CD14-positive monocyte (primary cell): ENCODE results near the gene IKBIP. TPM values are rescaled to one million over a fixed set of nuclear protein-coding genes. Genes with fewer than 3 reads are reported as not detected.
A peak's percentile ranks its signal among the peaks of the same experiment; 100 is the strongest.

ENCODE experiments used
- DNase-seq, 3 donors: peaks; one replicate each; pipeline ENCODE4 v3.0.0-alpha.2; 2011 to 2022
- H2AFZ ChIP-seq: 2 replicates; pipeline ENCODE4 v1.6.0; 2012; ENCODE audit warnings: mild to moderate bottlenecking, low read depth, low read length, inconsistent platforms; ENCODE audit not compliant: insufficient read depth, poor library complexity, severe bottlenecking
- H3K27ac ChIP-seq, 2 donors: 1 replicate in 1 of 2; 2 replicates in 1 of 2; pipeline ENCODE4 v1.5.1; 2012 to 2013; ENCODE audit warnings: low read length in 2 of 2, control low read depth in 1 of 2, inconsistent platforms in 1 of 2, low read depth in 1 of 2, mild to moderate bottlenecking in 1 of 2
- H3K27me3 ChIP-seq, 2 donors: one replicate each; pipeline versions ENCODE4 v1.6.0 to v1.6.1; 2011 to 2013; ENCODE audit warnings: low read length in 2 of 2; ENCODE audit not compliant: control insufficient read depth in 2 of 2, insufficient read depth in 2 of 2
- H3K36me3 ChIP-seq, 2 donors: replicated peaks in 1 of 2; 1 replicate in 1 of 2; 2 replicates in 1 of 2; pipeline versions ENCODE4 v1.5.1 to v1.6.1; 2012 to 2013; ENCODE audit warnings: low read length in 2 of 2, control low read depth in 1 of 2, inconsistent platforms in 1 of 2, mild to moderate bottlenecking in 1 of 2; ENCODE audit not compliant: insufficient read depth in 2 of 2, control insufficient read depth in 1 of 2
- H3K4me1 ChIP-seq, 2 donors: 1 replicate in 1 of 2; 2 replicates in 1 of 2; pipeline versions ENCODE4 v1.5.1 to v1.6.1; 2012 to 2013; ENCODE audit warnings: low read length in 2 of 2, control low read depth in 1 of 2, inconsistent platforms in 1 of 2, mild to moderate bottlenecking in 1 of 2, moderate library complexity in 1 of 2; ENCODE audit not compliant: insufficient read depth in 2 of 2, control insufficient read depth in 1 of 2
- H3K4me2 ChIP-seq: replicated peaks from 2 replicates; pipeline ENCODE3; 2012; ENCODE audit warnings: low read length, moderate library complexity, mild to moderate bottlenecking; ENCODE audit not compliant: poor library complexity, severe bottlenecking; ENCODE audit errors: extremely low read depth
- H3K4me3 ChIP-seq, 3 experiments: fragments of 200-600 bp in 1 of 3; sonication (generic) in 1 of 3; replicated peaks in 1 of 3; 1 replicate in 2 of 3; 2 replicates in 1 of 3; pipeline ENCODE4 v1.5.1; 2011 to 2013; ENCODE audit warnings: low read length in 3 of 3, mild to moderate bottlenecking in 3 of 3, control low read depth in 2 of 3, low read depth in 2 of 3, inconsistent platforms in 1 of 3, moderate library complexity in 1 of 3
- H3K79me2 ChIP-seq: 2 replicates; pipeline ENCODE4 v1.6.0; 2012; ENCODE audit warnings: mild to moderate bottlenecking, control low read depth, inconsistent platforms, low read length, moderate library complexity; ENCODE audit not compliant: insufficient read depth
- H3K9ac ChIP-seq: 2 replicates; pipeline ENCODE4 v1.6.0; 2017; ENCODE audit warnings: low read length, mild to moderate bottlenecking; ENCODE audit not compliant: insufficient read depth, poor library complexity, severe bottlenecking
- H3K9me3 ChIP-seq, 2 donors: replicated peaks in 1 of 2; 1 replicate in 1 of 2; 2 replicates in 1 of 2; pipeline versions ENCODE4 v1.5.1 to v1.6.1; 2012 to 2013; ENCODE audit warnings: low read length in 2 of 2, control low read depth in 1 of 2; ENCODE audit not compliant: control insufficient read depth in 1 of 2, insufficient read depth in 1 of 2
- H4K20me1 ChIP-seq: 2 replicates; pipeline ENCODE4 v1.6.0; 2012; ENCODE audit warnings: mild to moderate bottlenecking, low read length, control low read depth, moderate library complexity; ENCODE audit not compliant: insufficient read depth
- H3K27ac Mint-ChIP-seq, 7 donors: one replicate each; pipeline ENCODE4 v1.8.0; 2020; ENCODE audit warnings: mild to moderate bottlenecking in 7 of 7, mixed read lengths in 7 of 7, moderate library complexity in 6 of 7, inconsistent platforms in 2 of 7
- H3K27me3 Mint-ChIP-seq, 3 donors: one replicate each; pipeline ENCODE4 v1.8.0; 2021 to 2022; ENCODE audit warnings: low read depth in 3 of 3, mild to moderate bottlenecking in 3 of 3, mixed read lengths in 3 of 3, moderate library complexity in 3 of 3, inconsistent platforms in 1 of 3
- H3K36me3 Mint-ChIP-seq, 2 donors: one replicate each; pipeline ENCODE4 v1.8.0; 2020; ENCODE audit warnings: mixed read lengths in 2 of 2, inconsistent platforms in 1 of 2, mild to moderate bottlenecking in 1 of 2
- H3K4me1 Mint-ChIP-seq: one replicate; pipeline ENCODE4 v1.8.0; 2020; ENCODE audit warnings: mild to moderate bottlenecking, mixed read lengths
- H3K4me3 Mint-ChIP-seq, 2 donors: one replicate each; pipeline ENCODE4 v1.8.0; 2020; ENCODE audit warnings: mild to moderate bottlenecking in 2 of 2, mixed read lengths in 2 of 2, moderate library complexity in 1 of 2
- H3K9me3 Mint-ChIP-seq, 7 donors: one replicate each; pipeline ENCODE4 v1.8.0; 2020 to 2022; ENCODE audit warnings: mixed read lengths in 7 of 7, mild to moderate bottlenecking in 6 of 7, moderate library complexity in 6 of 7, inconsistent platforms in 2 of 7
- WGBS: methylation state at CpG from one replicate; pipeline ENCODE4 v1.1.5; 2013; ENCODE audit warnings: missing lambda C conversion rate; ENCODE audit not compliant: insufficient coverage; 5-methylcytosine and 5-hydroxymethylcytosine counted together
- intact Hi-C, 2 donors: fragments of 100-400 bp; cut with micrococcal nuclease; formaldehyde crosslinking; loops; one replicate each; pipeline versions ENCODE4 v1.15.0 to v1.15.1; 2023
- polyA plus RNA-seq, 3 donors: library from polyadenylated mRNA; depleted of rRNA in 1 of 3; unstranded in 2 of 3; stranded (reverse) in 1 of 3; fragments of 300-500 nt in 2 of 3; fragments of >200 nt in 1 of 3; fragmentation: Illumina TruSeq in 2 of 3; gene quantifications; 1 replicate in 2 of 3; 2 replicates in 1 of 3; pipeline ENCODE4 v1.2.3, GENCODE V29; 2012 to 2021
- small RNA-seq: library from RNA; depleted of rRNA; stranded (forward); fragments of <200 nt; gene quantifications from one replicate; pipeline ENCODE3, GENCODE V24; 2012; ENCODE audit warnings: low read depth; ENCODE audit not compliant: insufficient read length
- TF ChIP-seq, protein P1 (sequence below): fragments of 200-600 bp; IDR thresholded peaks from one replicate; pipeline ENCODE4 v1.8.0; 2022; ENCODE audit warnings: antibody characterized with exemption, mild to moderate bottlenecking

Gene IKBIP
- polyA plus RNA-seq, 3 donors = 4.6 to 22.1 (median 18.4) TPM

DNA sequence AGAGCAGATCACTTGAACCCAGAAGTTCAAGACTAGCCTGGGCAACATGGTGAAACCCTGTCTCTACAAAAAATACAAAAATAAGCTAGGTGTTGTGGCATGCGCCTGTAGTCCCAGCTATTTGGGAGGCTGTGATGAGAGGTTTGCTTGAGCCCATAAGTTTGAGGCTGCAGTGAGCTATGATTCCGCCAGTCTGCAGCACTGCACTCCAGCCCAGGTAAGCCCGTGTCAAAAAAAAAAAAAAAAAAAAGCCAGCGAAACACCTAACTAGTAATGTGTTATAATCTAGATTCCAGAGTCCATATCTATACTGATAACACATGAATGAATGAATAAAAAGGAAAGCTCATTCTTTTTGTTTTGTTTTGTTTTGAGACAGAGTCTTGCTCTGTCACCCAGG, 69.6 kb downstream of the IKBIP start:
- no peaks in the 10 kb centered on the region for H3K36me3 ChIP-seq
- H3K27me3 ChIP-seq = no peaks in the 10 kb centered on the region
- H3K36me3 Mint-ChIP-seq = no peaks in the 10 kb centered on the region
- H2AFZ ChIP-seq = no peak overlapping the region
- no peaks in the 10 kb centered on the region for H3K9me3 ChIP-seq
- no peaks in the 10 kb centered on the region for H3K79me2 ChIP-seq
- no peaks in the 10 kb centered on the region for H4K20me1 ChIP-seq
- H3K4me1 ChIP-seq = no peaks in the 10 kb centered on the region
- TF ChIP-seq, protein P1, sequence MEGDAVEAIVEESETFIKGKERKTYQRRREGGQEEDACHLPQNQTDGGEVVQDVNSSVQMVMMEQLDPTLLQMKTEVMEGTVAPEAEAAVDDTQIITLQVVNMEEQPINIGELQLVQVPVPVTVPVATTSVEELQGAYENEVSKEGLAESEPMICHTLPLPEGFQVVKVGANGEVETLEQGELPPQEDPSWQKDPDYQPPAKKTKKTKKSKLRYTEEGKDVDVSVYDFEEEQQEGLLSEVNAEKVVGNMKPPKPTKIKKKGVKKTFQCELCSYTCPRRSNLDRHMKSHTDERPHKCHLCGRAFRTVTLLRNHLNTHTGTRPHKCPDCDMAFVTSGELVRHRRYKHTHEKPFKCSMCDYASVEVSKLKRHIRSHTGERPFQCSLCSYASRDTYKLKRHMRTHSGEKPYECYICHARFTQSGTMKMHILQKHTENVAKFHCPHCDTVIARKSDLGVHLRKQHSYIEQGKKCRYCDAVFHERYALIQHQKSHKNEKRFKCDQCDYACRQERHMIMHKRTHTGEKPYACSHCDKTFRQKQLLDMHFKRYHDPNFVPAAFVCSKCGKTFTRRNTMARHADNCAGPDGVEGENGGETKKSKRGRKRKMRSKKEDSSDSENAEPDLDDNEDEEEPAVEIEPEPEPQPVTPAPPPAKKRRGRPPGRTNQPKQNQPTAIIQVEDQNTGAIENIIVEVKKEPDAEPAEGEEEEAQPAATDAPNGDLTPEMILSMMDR = no peak
- peaks cover 0 to 3% (median 0%) of the 10 kb centered on the region in 3 donors for H3K27me3 Mint-ChIP-seq
- H3K27ac Mint-ChIP-seq = no peak overlapping the region
- H3K27ac ChIP-seq = no peak overlapping the region
- no peak overlapping the region for H3K4me3 Mint-ChIP-seq
- H3K9me3 Mint-ChIP-seq = peaks cover 0 to 6% (median 0%) of the 10 kb centered on the region in 7 donors
- H3K9ac ChIP-seq = no peak overlapping the region
- peaks cover 2% of the 10 kb centered on the region for H3K4me1 Mint-ChIP-seq
- no peak for DNase-seq
- H3K4me2 ChIP-seq = no peak overlapping the region
- H3K4me3 ChIP-seq = no peak overlapping the region
- intact Hi-C loops = no loop called here
- WGBS = no CpG with 5 or more reads among the region's 4 CpGs

Small RNAs within 50 kb of the gene (small RNA-seq; reads per million reads assigned to genes)
- 344 reads per million, percentile 98 among the genes with 10 or more reads in this experiment for gene SNORA53

Other genes starting within 250 kb of the IKBIP start
- 10 to 100 TPM; 35.7 to 67.3 (median 52.1) TPM for gene TMPO, start 129.2 kb downstream of the IKBIP start, polyA plus RNA-seq
- gene SLC25A3, start 51.1 kb downstream of the IKBIP start, polyA plus RNA-seq = 100 to 1,000 TPM; 325 to 453 (median 342) TPM
- 10 to 100 TPM; 29.5 to 36.7 (median 30.0) TPM for gene APAF1, start 502 bp upstream of the IKBIP start, polyA plus RNA-seq